Activated T-cell treated with anti-CD3 and anti-CD28 coated beads, Interleukin-2, amount 50 U/mL, for 4 hours (primary cell): ENCODE measurements around the gene DNAH2. TPM values are rescaled to one million over a fixed set of nuclear protein-coding genes. Genes with fewer than 3 reads are reported as not detected.

ENCODE experiments used
- ATAC-seq, 2 donors: fragments of 200-7000 bp; cut with Tn5 transposase; one replicate each; pipeline ENCODE4 v1.10.0; 2021
- DNase-seq: peaks from one replicate; pipeline ENCODE4 v3.0.0-alpha.2; 2020
- H3K27me3 Mint-ChIP-seq: one replicate; pipeline ENCODE4 v1.8.0; 2021; ENCODE audit warnings: low read depth, mixed read lengths
- H3K36me3 Mint-ChIP-seq: one replicate; pipeline ENCODE4 v1.8.0; 2022; ENCODE audit warnings: mixed read lengths; ENCODE audit not compliant: insufficient read depth
- H3K4me1 Mint-ChIP-seq: one replicate; pipeline ENCODE4 v1.8.0; 2021; ENCODE audit warnings: low read depth, mixed read lengths
- H3K4me3 Mint-ChIP-seq: one replicate; pipeline ENCODE4 v1.8.0; 2021; ENCODE audit warnings: mild to moderate bottlenecking, moderate library complexity, mixed read lengths
- H3K9me3 Mint-ChIP-seq: one replicate; pipeline ENCODE4 v1.8.0; 2021; ENCODE audit warnings: mixed read lengths
- total RNA-seq, 3 donors: library from RNA; stranded (reverse); gene quantifications; one replicate each; pipeline ENCODE4 v1.2.1, GENCODE V29; 2021

DNAH2 gene
- total RNA-seq, 3 donors from 2014 or later, result not detected

GRCh38 chr17:7864995-7865650 is 147.6 kb downstream of the DNAH2 start:
- Mint-ChIP-seq H3K27me3 (no peaks in the 10 kb centered on the region), H3K9me3 (no peaks in the 10 kb centered on the region), H3K4me3 (no peak overlapping the region), H3K36me3 (peaks cover 5% of the 10 kb centered on the region), H3K4me1 (peaks cover 27% of the 10 kb centered on the region)
- ATAC-seq (peak; percentile 35 to 50), DNase-seq (no peak)

GRCh38 chr17:7867881-7868329 is 150.4 kb downstream of the DNAH2 start:
- ATAC-seq (peak; percentile 65 to 67), DNase-seq (no peak)
- Mint-ChIP-seq H3K36me3 (peaks cover 8% of the 10 kb centered on the region), H3K9me3 (no peaks in the 10 kb centered on the region), H3K27me3 (no peaks in the 10 kb centered on the region), H3K4me1 (peaks cover 27% of the 10 kb centered on the region), H3K4me3 (peak overlapping the region; percentile 14)

- H3K4me3 Mint-ChIP-seq, result no peak overlapping the region
- DNase-seq, result no peak
- no peak for ATAC-seq
These were observed 155.5 kb downstream of the DNAH2 start for GRCh38 chr17:7873051-7873450.

GRCh38 chr17:7875804-7876370 is 158.3 kb downstream of the DNAH2 start:
- no peaks in the 10 kb centered on the region for H3K27me3 Mint-ChIP-seq
- peaks cover 8% of the 10 kb centered on the region for H3K4me1 Mint-ChIP-seq
- ATAC-seq, result no peak
- no peaks in the 10 kb centered on the region for H3K9me3 Mint-ChIP-seq
- no peak for DNase-seq
- peaks cover 13% of the 10 kb centered on the region for H3K36me3 Mint-ChIP-seq
- H3K4me3 Mint-ChIP-seq, result no peak overlapping the region

More at GRCh38 chr17:7873051-7873450, 155.5 kb downstream of the DNAH2 start:
- Mint-ChIP-seq H3K4me1 (peaks cover 18% of the 10 kb centered on the region), H3K27me3 (no peaks in the 10 kb centered on the region), H3K36me3 (peaks cover 13% of the 10 kb centered on the region), H3K9me3 (no peaks in the 10 kb centered on the region)

- H3K4me1 Mint-ChIP-seq, result peaks cover 6% of the 10 kb centered on the region
- H3K36me3 Mint-ChIP-seq, result peaks cover 8% of the 10 kb centered on the region
- DNase-seq (no peak), ATAC-seq (no peak)
- no peak overlapping the region for H3K4me3 Mint-ChIP-seq
- no peaks in the 10 kb centered on the region for H3K9me3 Mint-ChIP-seq
- H3K27me3 Mint-ChIP-seq, result no peaks in the 10 kb centered on the region
These were observed 160.7 kb downstream of the DNAH2 start for GRCh38 chr17:7878234-7878633.

- no peak for ATAC-seq
These were observed 162.7 kb downstream of the DNAH2 start for GRCh38 chr17:7880076-7880868.

GRCh38 chr17:7881276-7882054 is 163.9 kb downstream of the DNAH2 start:
- ATAC-seq, result no peak
- Mint-ChIP-seq H3K27me3 (no peaks in the 10 kb centered on the region), H3K4me3 (no peak overlapping the region), H3K36me3 (peaks cover under 1% of the 10 kb centered on the region), H3K4me1 (peaks cover 4% of the 10 kb centered on the region), H3K9me3 (no peaks in the 10 kb centered on the region)
- DNase-seq, result no peak

More at GRCh38 chr17:7880076-7880868, 162.7 kb downstream of the DNAH2 start:
- H3K4me1 Mint-ChIP-seq, result peaks cover 6% of the 10 kb centered on the region
- H3K27me3 Mint-ChIP-seq, result no peaks in the 10 kb centered on the region
- no peak overlapping the region for H3K4me3 Mint-ChIP-seq
- DNase-seq, result no peak
- H3K36me3 Mint-ChIP-seq, result peaks cover 6% of the 10 kb centered on the region
- H3K9me3 Mint-ChIP-seq, result no peaks in the 10 kb centered on the region

- ATAC-seq, result no peak
- no peaks in the 10 kb centered on the region for H3K27me3 Mint-ChIP-seq
- no peak for DNase-seq
- H3K4me3 Mint-ChIP-seq, result no peak overlapping the region
- H3K36me3 Mint-ChIP-seq, result no peaks in the 10 kb centered on the region
- H3K4me1 Mint-ChIP-seq, result peaks cover 4% of the 10 kb centered on the region
- no peaks in the 10 kb centered on the region for H3K9me3 Mint-ChIP-seq
These were observed 164.5 kb downstream of the DNAH2 start for GRCh38 chr17:7882068-7882467.

GRCh38 chr17:7882629-7883028 is 165.1 kb downstream of the DNAH2 start:
- DNase-seq, result no peak
- H3K27me3 Mint-ChIP-seq, result no peaks in the 10 kb centered on the region
- no peaks in the 10 kb centered on the region for H3K9me3 Mint-ChIP-seq
- H3K36me3 Mint-ChIP-seq, result no peaks in the 10 kb centered on the region
- H3K4me1 Mint-ChIP-seq, result peaks cover 3% of the 10 kb centered on the region
- no peak for ATAC-seq
- H3K4me3 Mint-ChIP-seq, result no peak overlapping the region

Other genes with a start within 250 kb of the DNAH2 start
- gene ZBTB4, start 238.1 kb upstream of the DNAH2 start, total RNA-seq, result 10 to 100 TPM; 16.0 to 18.0 (median 17.5) TPM
- not detected for gene SLC35G6, start 236.3 kb upstream of the DNAH2 start, total RNA-seq
- 100 to 1,000 TPM; 184 to 188 (median 188) TPM for gene POLR2A, start 233.4 kb upstream of the DNAH2 start, total RNA-seq
- gene TNFSF12, start 168.7 kb upstream of the DNAH2 start, total RNA-seq, result 1 to 10 TPM; 4.6 to 6.5 (median 6.1) TPM
- gene TNFSF13, start 159.0 kb upstream of the DNAH2 start, total RNA-seq, result 1 to 10 TPM in 2 of 3 donors, under 1 TPM in 1; 0.98 to 1.4 (median 1.3) TPM
- 100 to 1,000 TPM; 138 to 153 (median 146) TPM for gene SENP3, start 155.8 kb upstream of the DNAH2 start, total RNA-seq
- 1 to 10 TPM; 4.8 to 5.3 (median 4.9) TPM for gene CD68, start 138.1 kb upstream of the DNAH2 start, total RNA-seq
- gene MPDU1, start 133.9 kb upstream of the DNAH2 start, total RNA-seq, result 100 to 1,000 TPM; 110 to 134 (median 114) TPM
- under 1 TPM; 0.20 to 0.38 (median 0.24) TPM for gene SOX15, start 127.7 kb upstream of the DNAH2 start, total RNA-seq
- 10 to 100 TPM; 53.7 to 57.6 (median 54.2) TPM for gene FXR2, start 102.8 kb upstream of the DNAH2 start, total RNA-seq
- 10 to 100 TPM; 14.9 to 18.1 (median 16.8) TPM for gene SAT2, start 89.9 kb upstream of the DNAH2 start, total RNA-seq
- not detected for gene SHBG, start 87.6 kb upstream of the DNAH2 start, total RNA-seq
- under 1 TPM; 0.10 to 0.24 (median 0.13) TPM for gene ATP1B2, start 66.8 kb upstream of the DNAH2 start, total RNA-seq
- gene TP53, start 30.3 kb upstream of the DNAH2 start, total RNA-seq, result 100 to 1,000 TPM in 1 of 3 donors, 10 to 100 TPM in 2; 93.0 to 106 (median 98.9) TPM
- gene WRAP53, start 29.3 kb upstream of the DNAH2 start, total RNA-seq, result 10 to 100 TPM; 27.3 to 34.9 (median 34.3) TPM
- gene EFNB3, start 12.5 kb upstream of the DNAH2 start, total RNA-seq, result under 1 TPM in 1 of 3 donors, not detected in 2; 0.08 TPM
- 100 to 1,000 TPM; 187 to 226 (median 206) TPM for gene KDM6B, start 116.5 kb downstream of the DNAH2 start, total RNA-seq
- gene TMEM88, start 137.3 kb downstream of the DNAH2 start, total RNA-seq, result 10 to 100 TPM in 1 of 3 donors, 1 to 10 TPM in 2; 8.9 to 11.1 (median 9.9) TPM
- 10 to 100 TPM; 40.4 to 47.5 (median 41.5) TPM for gene NAA38, start 139.8 kb downstream of the DNAH2 start, total RNA-seq
- 10 to 100 TPM; 19.7 to 20.8 (median 20.6) TPM for gene CYB5D1, start 140.3 kb downstream of the DNAH2 start, total RNA-seq
- gene CHD3, start 171.0 kb downstream of the DNAH2 start, total RNA-seq, result 100 to 1,000 TPM; 117 to 127 (median 123) TPM
- gene RNF227, start 198.5 kb downstream of the DNAH2 start, total RNA-seq, result 1 to 10 TPM; 4.7 to 5.5 (median 5.0) TPM
- 10 to 100 TPM; 10.3 to 11.5 (median 11.4) TPM for gene KCNAB3, start 212.1 kb downstream of the DNAH2 start, total RNA-seq
- 100 to 1,000 TPM; 123 to 134 (median 124) TPM for gene TRAPPC1, start 214.2 kb downstream of the DNAH2 start, total RNA-seq
- 10 to 100 TPM; 31.8 to 37.1 (median 34.6) TPM for gene CNTROB, start 214.5 kb downstream of the DNAH2 start, total RNA-seq